IMR-90 (cell line): Measurements from ENCODE around the gene VPS13C.

ENCODE experiments used
- BHLHE40 ChIP-seq: fragments of 150-350 bp; IDR thresholded peaks from 2 replicates; pipeline ENCODE4 v1.6.1; 2016; ENCODE audit warnings: mild to moderate bottlenecking, low read depth, low read length
- CEBPB ChIP-seq: IDR thresholded peaks from 2 replicates; pipeline ENCODE4 v1.6.1; 2012; ENCODE audit warnings: low read depth, low read length, improper control_type of control experiment
- CHD1 ChIP-seq: IDR thresholded peaks from 2 replicates; pipeline ENCODE4 v1.6.1; 2012; ENCODE audit warnings: low read depth, low read length, improper control_type of control experiment
- FOS ChIP-seq: fragments of 150-350 bp; IDR thresholded peaks from 2 replicates; pipeline ENCODE4 v1.6.1; 2016; ENCODE audit warnings: low read depth, low read length
- MAFK ChIP-seq: IDR thresholded peaks from 2 replicates; pipeline ENCODE4 v1.6.1; 2012; ENCODE audit warnings: low read depth, low read length, improper control_type of control experiment
- MXI1 ChIP-seq: IDR thresholded peaks from 2 replicates; pipeline ENCODE4 v1.6.1; 2012; ENCODE audit warnings: low read depth, mild to moderate bottlenecking, low read length, moderate library complexity, borderline replicate concordance
- NFE2L2 ChIP-seq: fragments of 150-350 bp; IDR thresholded peaks from 2 replicates; pipeline ENCODE4 v1.6.1; 2016; ENCODE audit warnings: low read depth, mild to moderate bottlenecking, low read length
- POLR2A ChIP-seq: IDR thresholded peaks from 2 replicates; pipeline ENCODE4 v1.6.1; 2012; ENCODE audit warnings: mild to moderate bottlenecking, low read depth, low read length
- RAD21 ChIP-seq: IDR thresholded peaks from 2 replicates; pipeline ENCODE4 v1.6.1; 2012; ENCODE audit warnings: low read length, improper control_type of control experiment
- RCOR1 ChIP-seq: IDR thresholded peaks from 2 replicates; pipeline ENCODE4 v1.6.1; 2012; ENCODE audit warnings: mild to moderate bottlenecking, low read length, improper control_type of control experiment; ENCODE audit not compliant: insufficient replicate concordance
- RFX5 ChIP-seq: IDR thresholded peaks from 2 replicates; pipeline ENCODE4 v1.8.0; 2012; ENCODE audit warnings: low read depth, mild to moderate bottlenecking, low read length, moderate library complexity
- SMC3 ChIP-seq: fragments of 150-350 bp; IDR thresholded peaks from 2 replicates; pipeline ENCODE4 v1.6.1; 2016; ENCODE audit warnings: low read depth, mild to moderate bottlenecking, antibody characterized with exemption, low read length, moderate library complexity
- TF ChIP-seq, protein P1 (sequence below): conservative IDR thresholded peaks from 2 replicates; pipeline ENCODE4 v1.5.1; 2012; ENCODE audit warnings: mild to moderate bottlenecking, low read depth, low read length, improper control_type of control experiment
- TF ChIP-seq, protein P2 (sequence below): fragments of 150-350 bp; IDR thresholded peaks from 2 replicates; pipeline ENCODE4 v1.6.1; 2017; ENCODE audit warnings: mild to moderate bottlenecking, antibody characterized with exemption, low read length, low read depth

DNA sequence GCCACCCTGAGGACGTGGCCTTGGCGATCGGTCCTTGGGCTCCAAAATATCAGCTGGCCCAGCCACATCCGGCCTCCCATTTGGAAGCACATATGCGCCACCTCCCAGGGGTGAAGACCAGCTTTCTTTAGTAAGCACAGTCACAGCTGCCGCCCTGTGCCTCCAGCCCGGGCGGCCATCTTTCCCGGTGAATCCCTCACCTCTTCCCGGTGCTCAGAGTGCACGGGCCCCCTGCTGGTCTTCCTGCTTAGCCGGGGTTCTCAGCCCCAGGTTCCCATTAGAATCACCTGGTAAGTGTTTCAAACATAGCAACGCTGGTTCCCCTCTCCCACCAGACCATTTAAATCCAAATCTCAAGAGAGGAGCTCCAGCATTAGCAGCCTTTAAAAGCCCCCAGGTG is 232.2 kb downstream of the VPS13C start:
- TF ChIP-seq, protein P1, sequence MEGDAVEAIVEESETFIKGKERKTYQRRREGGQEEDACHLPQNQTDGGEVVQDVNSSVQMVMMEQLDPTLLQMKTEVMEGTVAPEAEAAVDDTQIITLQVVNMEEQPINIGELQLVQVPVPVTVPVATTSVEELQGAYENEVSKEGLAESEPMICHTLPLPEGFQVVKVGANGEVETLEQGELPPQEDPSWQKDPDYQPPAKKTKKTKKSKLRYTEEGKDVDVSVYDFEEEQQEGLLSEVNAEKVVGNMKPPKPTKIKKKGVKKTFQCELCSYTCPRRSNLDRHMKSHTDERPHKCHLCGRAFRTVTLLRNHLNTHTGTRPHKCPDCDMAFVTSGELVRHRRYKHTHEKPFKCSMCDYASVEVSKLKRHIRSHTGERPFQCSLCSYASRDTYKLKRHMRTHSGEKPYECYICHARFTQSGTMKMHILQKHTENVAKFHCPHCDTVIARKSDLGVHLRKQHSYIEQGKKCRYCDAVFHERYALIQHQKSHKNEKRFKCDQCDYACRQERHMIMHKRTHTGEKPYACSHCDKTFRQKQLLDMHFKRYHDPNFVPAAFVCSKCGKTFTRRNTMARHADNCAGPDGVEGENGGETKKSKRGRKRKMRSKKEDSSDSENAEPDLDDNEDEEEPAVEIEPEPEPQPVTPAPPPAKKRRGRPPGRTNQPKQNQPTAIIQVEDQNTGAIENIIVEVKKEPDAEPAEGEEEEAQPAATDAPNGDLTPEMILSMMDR, result no peak
- TF ChIP-seq, protein P2, sequence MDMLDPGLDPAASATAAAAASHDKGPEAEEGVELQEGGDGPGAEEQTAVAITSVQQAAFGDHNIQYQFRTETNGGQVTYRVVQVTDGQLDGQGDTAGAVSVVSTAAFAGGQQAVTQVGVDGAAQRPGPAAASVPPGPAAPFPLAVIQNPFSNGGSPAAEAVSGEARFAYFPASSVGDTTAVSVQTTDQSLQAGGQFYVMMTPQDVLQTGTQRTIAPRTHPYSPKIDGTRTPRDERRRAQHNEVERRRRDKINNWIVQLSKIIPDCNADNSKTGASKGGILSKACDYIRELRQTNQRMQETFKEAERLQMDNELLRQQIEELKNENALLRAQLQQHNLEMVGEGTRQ, result no peak
- TF ChIP-seq POLR2A, result no peak
- TF ChIP-seq CHD1, result no peak
- no peak for TF ChIP-seq BHLHE40
- no peak for TF ChIP-seq FOS
- TF ChIP-seq RAD21, result no peak
- TF ChIP-seq RFX5, result no peak
- no peak for TF ChIP-seq CEBPB
- no peak for TF ChIP-seq SMC3
- no peak for TF ChIP-seq NFE2L2
- no peak for TF ChIP-seq MXI1
- TF ChIP-seq MAFK, result no peak
- no peak for TF ChIP-seq RCOR1
